Measurements from ENCODE around the gene PGM2L1.

- TF ChIP-seq TCF12 (IDR thresholded peaks at IDR 0.05; ENCODE audit: low read depth) (no peak), RAD21 (IDR thresholded peaks at IDR 0.05; ENCODE audit: low read depth) (no peak), TAF1 (IDR thresholded peaks at IDR 0.05; ENCODE audit: low read depth) (no peak), FOXM1 (IDR thresholded peaks at IDR 0.05; ENCODE audit: borderline replicate concordance, low read depth) (no peak), EP300 (IDR thresholded peaks at IDR 0.05; ENCODE audit: borderline replicate concordance) (no peak), CEBPB (IDR thresholded peaks at IDR 0.05) (no peak), YY1 (IDR thresholded peaks at IDR 0.05; ENCODE audit: low read depth) (no peak), TEAD4 (IDR thresholded peaks at IDR 0.05) (no peak)
- TF ChIP-seq, protein P1, sequence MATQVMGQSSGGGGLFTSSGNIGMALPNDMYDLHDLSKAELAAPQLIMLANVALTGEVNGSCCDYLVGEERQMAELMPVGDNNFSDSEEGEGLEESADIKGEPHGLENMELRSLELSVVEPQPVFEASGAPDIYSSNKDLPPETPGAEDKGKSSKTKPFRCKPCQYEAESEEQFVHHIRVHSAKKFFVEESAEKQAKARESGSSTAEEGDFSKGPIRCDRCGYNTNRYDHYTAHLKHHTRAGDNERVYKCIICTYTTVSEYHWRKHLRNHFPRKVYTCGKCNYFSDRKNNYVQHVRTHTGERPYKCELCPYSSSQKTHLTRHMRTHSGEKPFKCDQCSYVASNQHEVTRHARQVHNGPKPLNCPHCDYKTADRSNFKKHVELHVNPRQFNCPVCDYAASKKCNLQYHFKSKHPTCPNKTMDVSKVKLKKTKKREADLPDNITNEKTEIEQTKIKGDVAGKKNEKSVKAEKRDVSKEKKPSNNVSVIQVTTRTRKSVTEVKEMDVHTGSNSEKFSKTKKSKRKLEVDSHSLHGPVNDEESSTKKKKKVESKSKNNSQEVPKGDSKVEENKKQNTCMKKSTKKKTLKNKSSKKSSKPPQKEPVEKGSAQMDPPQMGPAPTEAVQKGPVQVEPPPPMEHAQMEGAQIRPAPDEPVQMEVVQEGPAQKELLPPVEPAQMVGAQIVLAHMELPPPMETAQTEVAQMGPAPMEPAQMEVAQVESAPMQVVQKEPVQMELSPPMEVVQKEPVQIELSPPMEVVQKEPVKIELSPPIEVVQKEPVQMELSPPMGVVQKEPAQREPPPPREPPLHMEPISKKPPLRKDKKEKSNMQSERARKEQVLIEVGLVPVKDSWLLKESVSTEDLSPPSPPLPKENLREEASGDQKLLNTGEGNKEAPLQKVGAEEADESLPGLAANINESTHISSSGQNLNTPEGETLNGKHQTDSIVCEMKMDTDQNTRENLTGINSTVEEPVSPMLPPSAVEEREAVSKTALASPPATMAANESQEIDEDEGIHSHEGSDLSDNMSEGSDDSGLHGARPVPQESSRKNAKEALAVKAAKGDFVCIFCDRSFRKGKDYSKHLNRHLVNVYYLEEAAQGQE (IDR thresholded peaks at IDR 0.05; ENCODE audit: low read depth), result no peak
- TF ChIP-seq, protein P2, sequence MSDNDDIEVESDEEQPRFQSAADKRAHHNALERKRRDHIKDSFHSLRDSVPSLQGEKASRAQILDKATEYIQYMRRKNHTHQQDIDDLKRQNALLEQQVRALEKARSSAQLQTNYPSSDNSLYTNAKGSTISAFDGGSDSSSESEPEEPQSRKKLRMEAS (IDR thresholded peaks at IDR 0.05), result no peak
These were observed 71.6 kb downstream of the PGM2L1 start for GRCh38 chr11:74326665-74327064.
